H1 (cell line): Measurements from ENCODE around the gene ARID5B. TPM values are rescaled to one million over a fixed set of nuclear protein-coding genes. Genes with fewer than 3 reads are reported as not detected.
"Not testable (repeated sequence)": the region's sequence is repeated elsewhere in the genome, so short reads cannot be mapped to it uniquely, and the experiment has no call there.

Source experiments
- CTCF ChIA-PET: fragments of 300-600 bp; sonication (Branson Sonifier 250); formaldehyde crosslinking; loops from one replicate; lab custom pipeline; 2021; ENCODE audit not compliant: partially characterized antibody; lab: Charles Lee
- POLR2A ChIA-PET: fragments of 300-600 bp; sonication (Branson Sonifier 250); formaldehyde crosslinking; loops from one replicate; lab custom pipeline; 2021; ENCODE audit warnings: inconsistent platforms; ENCODE audit not compliant: partially characterized antibody; lab: Charles Lee
- DNase-seq, 2 experiments: peaks; one replicate each; pipeline versions ENCODE4 v3.0.0 to v3.0.0-alpha.2; 2010 to 2022; ENCODE audit warnings: low spot score in 2 of 2, low read depth in 1 of 2, mixed read lengths in 1 of 2
- FAIRE-seq: peaks from 2 replicates; lab custom pipeline; 2011; peaks lifted over from hg19 to GRCh38; lab: Jason Lieb, UNC
- H2AFZ ChIP-seq: 2 replicates; pipeline ENCODE4 v1.8.1; 2012; ENCODE audit warnings: low read length, inconsistent platforms
- H2AK5ac ChIP-seq: 2 replicates; pipeline ENCODE4 v1.6.1; 2013; ENCODE audit warnings: low read depth, low read length
- H2BK120ac ChIP-seq: replicated peaks from 2 replicates; pipeline ENCODE3; 2013; ENCODE audit warnings: low read depth, low read length, inconsistent platforms
- H2BK12ac ChIP-seq: 2 replicates; pipeline ENCODE4 v1.6.1; 2013; ENCODE audit warnings: low read depth, low read length
- H2BK15ac ChIP-seq: 2 replicates; pipeline ENCODE4 v1.6.1; 2013; ENCODE audit warnings: low read length
- H2BK20ac ChIP-seq: 2 replicates; pipeline ENCODE4 v1.6.1; 2013; ENCODE audit warnings: low read length
- H2BK5ac ChIP-seq: 2 replicates; pipeline ENCODE4 v1.6.1; 2013; ENCODE audit warnings: low read depth, low read length
- H3K14ac ChIP-seq: 2 replicates; pipeline ENCODE4 v1.6.1; 2013; ENCODE audit warnings: inconsistent platforms; ENCODE audit not compliant: insufficient read length
- H3K18ac ChIP-seq: 2 replicates; pipeline ENCODE4 v1.6.1; 2013; ENCODE audit warnings: low read length; ENCODE audit errors: extremely low read depth
- H3K23ac ChIP-seq: 2 replicates; pipeline ENCODE4 v1.6.1; 2013; ENCODE audit warnings: inconsistent platforms; ENCODE audit not compliant: insufficient read length
- H3K23me2 ChIP-seq: 2 replicates; pipeline ENCODE4 v1.6.1; 2013; ENCODE audit warnings: low read depth, low read length
- H3K27ac ChIP-seq: 2 replicates; pipeline ENCODE4 v1.6.1; 2011; ENCODE audit warnings: low read depth, low read length, inconsistent platforms
- H3K27me3 ChIP-seq, 4 experiments: replicated peaks in 1 of 4; 1 replicate in 1 of 4; 2 replicates in 3 of 4; pipeline versions ENCODE4 v1.6.1 to v1.8.1; 2011 to 2013; ENCODE audit warnings: low read length in 3 of 4, mild to moderate bottlenecking in 3 of 4, inconsistent platforms in 2 of 4, mixed read lengths in 2 of 4, moderate library complexity in 1 of 4; ENCODE audit not compliant: control insufficient read depth in 3 of 4, insufficient read depth in 3 of 4; ENCODE audit errors: extremely low read depth in 1 of 4
- H3K36me3 ChIP-seq, 4 experiments: 2 replicates each; pipeline versions ENCODE4 v1.6.1 to v1.8.1; 2011 to 2013; ENCODE audit warnings: mild to moderate bottlenecking in 4 of 4, low read length in 3 of 4, moderate library complexity in 2 of 4, control low read depth in 1 of 4, inconsistent platforms in 1 of 4; ENCODE audit not compliant: insufficient read depth in 4 of 4, control insufficient read depth in 2 of 4
- H3K4ac ChIP-seq: replicated peaks from 2 replicates; pipeline ENCODE3; 2013; ENCODE audit warnings: low read length, low read depth, mixed read lengths, inconsistent platforms; ENCODE audit not compliant: insufficient read length
- H3K4me1 ChIP-seq, 4 experiments: replicated peaks in 1 of 4; 1 replicate in 1 of 4; 2 replicates in 3 of 4; pipeline versions ENCODE4 v1.6.1 to v1.8.1; 2011 to 2013; ENCODE audit warnings: low read length in 3 of 4, inconsistent platforms in 2 of 4, mixed read lengths in 1 of 4; ENCODE audit not compliant: insufficient read depth in 4 of 4, control insufficient read depth in 3 of 4
- H3K4me2 ChIP-seq, 2 experiments: 2 replicates each; pipeline versions ENCODE4 v1.6.1 to v1.8.1; 2011 to 2013; ENCODE audit warnings: low read depth in 2 of 2, low read length in 2 of 2, control low read depth in 1 of 2, inconsistent platforms in 1 of 2, mild to moderate bottlenecking in 1 of 2; ENCODE audit not compliant: insufficient read depth in 1 of 2
- H3K4me3 ChIP-seq, 4 experiments: fragments of 200-600, 300-600 bp in 1 of 4; sonication (generic), shearing (Covaris generic), sonication (Bioruptor Twin) in 1 of 4; 2 replicates each; pipeline versions ENCODE4 v1.5.1 to v1.8.1; 2011 to 2016; ENCODE audit warnings: low read length in 4 of 4, low read depth in 3 of 4, control low read depth in 2 of 4, inconsistent platforms in 2 of 4, mild to moderate bottlenecking in 2 of 4, mixed read lengths in 1 of 4, moderate library complexity in 1 of 4; ENCODE audit not compliant: insufficient read depth in 2 of 4; ENCODE audit errors: extremely low read depth in 1 of 4
- H3K56ac ChIP-seq: replicated peaks from 2 replicates; pipeline ENCODE3; 2013; ENCODE audit warnings: low read depth, mild to moderate bottlenecking, mixed read lengths, low read length, inconsistent platforms; ENCODE audit not compliant: insufficient read length
- H3K79me1 ChIP-seq: 2 replicates; pipeline ENCODE4 v1.6.1; 2013; ENCODE audit warnings: low read depth, low read length, control low read depth
- H3K79me2 ChIP-seq, 2 experiments: 2 replicates each; pipeline versions ENCODE4 v1.6.1 to v1.8.1; 2012 to 2013; ENCODE audit warnings: low read length in 2 of 2, mild to moderate bottlenecking in 2 of 2, inconsistent platforms in 1 of 2; ENCODE audit not compliant: insufficient read depth in 2 of 2, control insufficient read depth in 1 of 2
- H3K9ac ChIP-seq, 4 experiments: replicated peaks in 1 of 4; 1 replicate in 1 of 4; 2 replicates in 3 of 4; pipeline versions ENCODE4 v1.6.1 to v1.8.1; 2011 to 2013; ENCODE audit warnings: low read depth in 3 of 4, low read length in 3 of 4, control low read depth in 2 of 4, mild to moderate bottlenecking in 2 of 4, moderate library complexity in 2 of 4, inconsistent platforms in 1 of 4; ENCODE audit errors: extremely low read depth in 1 of 4
- H3K9me3 ChIP-seq, 2 experiments: 2 replicates each; pipeline versions ENCODE4 v1.6.1 to v1.8.1; 2012 to 2013; ENCODE audit warnings: mild to moderate bottlenecking in 2 of 2, moderate library complexity in 2 of 2, control low read depth in 1 of 2, inconsistent platforms in 1 of 2, low read depth in 1 of 2, low read length in 1 of 2, mixed read lengths in 1 of 2; ENCODE audit not compliant: insufficient read depth in 2 of 2
- H4K20me1 ChIP-seq, 2 experiments: replicated peaks in 1 of 2; 2 replicates each; pipeline versions ENCODE3 to v1.8.1; 2011 to 2013; ENCODE audit warnings: inconsistent platforms in 2 of 2, low read length in 2 of 2, mild to moderate bottlenecking in 1 of 2; ENCODE audit not compliant: insufficient read depth in 2 of 2, control insufficient read depth in 1 of 2
- H4K5ac ChIP-seq: 2 replicates; pipeline ENCODE4 v1.6.1; 2013; ENCODE audit warnings: low read length, low read depth, mixed read lengths, inconsistent platforms; ENCODE audit not compliant: insufficient read length
- H4K8ac ChIP-seq: 2 replicates; pipeline ENCODE4 v1.8.0; 2013; ENCODE audit warnings: mild to moderate bottlenecking, moderate library complexity, low read length, inconsistent platforms; ENCODE audit not compliant: insufficient read depth; ENCODE audit errors: extremely low read depth
- H4K91ac ChIP-seq: replicated peaks from 2 replicates; pipeline ENCODE3; 2013; ENCODE audit warnings: low read length, mixed read lengths, inconsistent platforms; ENCODE audit not compliant: insufficient read length
- CTBP2 ChIP-seq: IDR thresholded peaks from 2 replicates; pipeline ENCODE4 v1.7.0; 2011; ENCODE audit warnings: borderline replicate concordance, mild to moderate bottlenecking, moderate library complexity, mixed read lengths, low read length; ENCODE audit not compliant: insufficient read depth, insufficient read length
- POLR2A ChIP-seq, 2 experiments: IDR thresholded peaks; 1 replicate in 1 of 2; 2 replicates in 1 of 2; pipeline ENCODE4 v1.6.1; 2011; ENCODE audit warnings: low read depth in 2 of 2, low read length in 2 of 2, mild to moderate bottlenecking in 2 of 2; ENCODE audit errors: control extremely low read depth in 1 of 2
- SAP30 ChIP-seq: fragments of 300-600 bp; sonication (generic); IDR thresholded peaks from 2 replicates; pipeline ENCODE4 v1.7.1; 2012; ENCODE audit warnings: low read length, moderate library complexity, mild to moderate bottlenecking, inconsistent platforms; ENCODE audit not compliant: insufficient read depth, insufficient replicate concordance
- SIN3A ChIP-seq, 2 experiments: IDR thresholded peaks in 1 of 2; conservative IDR thresholded peaks in 1 of 2; 2 replicates each; pipeline ENCODE4 v1.6.1; 2011 to 2012; ENCODE audit warnings: low read length in 2 of 2, improper control_type of control experiment in 1 of 2, low read depth in 1 of 2, mild to moderate bottlenecking in 1 of 2
- SP4 ChIP-seq: IDR thresholded peaks from 2 replicates; pipeline ENCODE4 v1.6.1; 2012; ENCODE audit warnings: low read length, inconsistent platforms
- SRF ChIP-seq: IDR thresholded peaks from 2 replicates; pipeline ENCODE4 v1.6.1; 2011; ENCODE audit warnings: mild to moderate bottlenecking, low read depth, low read length, moderate library complexity
- WGBS, 2 experiments: shearing (Covaris generic) in 1 of 2; methylation state at CpG; one replicate each; pipeline versions ENCODE4 v1.1.6 to v1.1.7; 2013 to 2015; ENCODE audit warnings: low lambda C conversion rate in 2 of 2, mixed read lengths in 2 of 2, inconsistent platforms in 1 of 2, low coverage in 1 of 2, missing lambda C conversion rate in 1 of 2; ENCODE audit not compliant: insufficient replicate concordance in 2 of 2, insufficient coverage in 1 of 2, insufficient read length in 1 of 2; ENCODE audit errors: extremely low coverage in 1 of 2, missing lambda C conversion rate in 1 of 2; 5-methylcytosine and 5-hydroxymethylcytosine counted together
- polyA plus RNA-seq, 7 experiments: library from polyadenylated mRNA; depleted of rRNA in 3 of 7; stranded (reverse) in 5 of 7; unstranded in 2 of 7; fragments of >200 nt in 5 of 7; fragments of 200-250 nt in 2 of 7; gene quantifications; 1 replicate in 5 of 7; 2 replicates in 1 of 7; 4 replicates in 1 of 7; pipeline versions ENCODE4 v1.2.1 to v1.2.3, GENCODE V29; 2011 to 2013; ENCODE audit warnings: missing spikeins in 2 of 7, mixed read lengths in 2 of 7
- total RNA-seq: library from RNA; stranded (reverse); fragmentation: NEBNext Ultra II Directional; extraction: Animal tissue kit (Norgen Biotek cat#: 25700); gene quantifications from 2 replicates; pipeline ENCODE4 v1.2.1, GENCODE V29; 2021

Gene ARID5B
- total and polyA plus RNA-seq, 2 of the 8 experiments (the other 6 are each of a cell fraction or from before 2014, with no cell fraction given) = 0.21 to 1.1 TPM

DNA sequence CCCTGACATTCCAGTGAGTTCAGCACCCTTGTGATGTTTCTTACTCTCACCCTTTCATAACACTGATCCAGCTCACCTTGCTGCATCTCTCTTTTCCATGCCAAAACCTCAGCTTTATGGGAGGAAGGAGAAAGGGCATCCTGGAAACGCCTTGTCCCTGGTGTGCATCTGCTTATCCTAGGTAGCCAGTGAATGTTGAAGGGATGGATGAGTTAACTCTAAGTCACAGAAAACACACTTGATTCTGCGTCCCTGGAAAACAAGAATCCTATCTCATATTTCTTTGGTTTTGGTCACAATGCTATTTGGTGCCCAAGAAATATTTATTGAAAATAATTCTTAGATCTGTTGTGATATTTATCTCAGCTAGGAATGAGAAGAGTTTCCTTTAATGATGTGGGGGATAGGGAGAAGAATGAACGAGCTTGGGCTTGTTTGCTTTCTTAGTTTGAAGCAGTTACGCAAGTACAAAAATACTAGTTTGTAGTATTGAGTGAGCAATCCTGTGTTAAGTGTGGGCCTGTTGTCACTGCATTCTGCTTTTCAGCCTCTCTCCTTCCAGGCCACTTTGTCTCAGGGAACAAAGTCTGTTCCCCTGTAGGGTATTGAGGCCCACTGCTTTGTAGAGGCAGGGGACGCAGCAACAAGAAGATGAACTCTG is 126.5 kb downstream of the ARID5B start (continued):
- TF ChIP-seq SAP30 (no peak), SIN3A (conservative IDR thresholded peaks at IDR 0.05 in 1 of 2, IDR thresholded peaks at IDR 0.05 in 1 of 2; ENCODE audit: low read depth in 1 of 2, low read length in 2 of 2) (no peak), CTBP2 (no peak), SP4 (no peak), SRF (no peak), POLR2A (IDR thresholded peaks at IDR 0.05; ENCODE audit: control extremely low read depth in 1 of 2, low read depth in 2 of 2, low read length in 2 of 2) (no peak)
- TF ChIP-seq, all 59 proteins: peak for 0

DNA sequence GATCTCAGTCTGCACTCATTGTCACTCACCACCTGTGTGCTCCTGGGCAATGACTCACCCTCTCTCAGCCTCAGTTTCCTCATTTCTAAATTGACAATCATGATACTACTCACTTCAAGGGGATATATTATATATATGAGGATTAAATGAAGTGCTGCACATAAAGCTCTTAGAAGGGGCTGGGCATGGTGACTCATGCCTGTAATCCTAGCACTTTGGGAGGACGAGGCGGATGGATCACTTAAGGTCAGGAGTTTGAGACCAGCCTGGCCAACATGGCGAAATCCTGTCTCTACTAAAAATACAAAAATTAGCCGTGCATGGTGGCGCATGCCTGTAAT is 127.0 kb downstream of the ARID5B start:
- DNase-seq, H3K36me3 ChIP-seq, H4K20me1 ChIP-seq, H3K18ac ChIP-seq, H3K9ac ChIP-seq, H3K56ac ChIP-seq, H2BK120ac ChIP-seq, POLR2A ChIA-PET, H2BK20ac ChIP-seq, H4K8ac ChIP-seq, H3K23me2 ChIP-seq, H4K5ac ChIP-seq, H3K27ac ChIP-seq, H2AK5ac ChIP-seq, H3K4me2 ChIP-seq, H3K79me1 ChIP-seq, H3K27me3 ChIP-seq, H3K23ac ChIP-seq, H3K79me2 ChIP-seq, H2BK5ac ChIP-seq, H2BK15ac ChIP-seq, H3K9me3 ChIP-seq, H3K4me1 ChIP-seq, H4K91ac ChIP-seq, H3K4ac ChIP-seq, H3K14ac ChIP-seq, H2AFZ ChIP-seq, H2BK12ac ChIP-seq, H3K4me3 ChIP-seq, FAIRE-seq: not testable (repeated sequence)
- CTCF ChIA-PET = interaction anchor here (0.5 to 2.6 kb wide), 3 partner anchors 11 to 1949 kb away, joined by 3 to 15 read pairs (median 4); no protein-coding TSS in a partner anchor
- WGBS, 2 experiments = 100% methylated on average over 5 of the region's 5 CpGs; no CpG with 5 or more reads in 1 of the 2 experiments
